Mesothelial cell of epicardium (in vitro differentiated cells): Measurements from ENCODE around the gene CIAPIN1. TPM values are rescaled to one million over a fixed set of nuclear protein-coding genes. Genes with fewer than 3 reads are reported as not detected.

Source experiments
- DNase-seq, 2 experiments: peaks; one replicate each; pipeline ENCODE4 v3.0.0; 2021; ENCODE audit warnings: low spot score in 2 of 2; ENCODE audit not compliant: unreplicated experiment in 2 of 2
- H3K27ac Mint-ChIP-seq: 2 replicates; pipeline ENCODE4 v1.8.0; 2021; ENCODE audit warnings: mixed read lengths
- H3K27me3 Mint-ChIP-seq: 2 replicates; pipeline ENCODE4 v1.8.0; 2021; ENCODE audit warnings: low read depth, mixed read lengths
- H3K36me3 Mint-ChIP-seq: 2 replicates; pipeline ENCODE4 v1.8.0; 2021; ENCODE audit warnings: mixed read lengths
- H3K4me1 Mint-ChIP-seq: 2 replicates; pipeline ENCODE4 v1.8.0; 2021; ENCODE audit warnings: mixed read lengths
- H3K4me3 Mint-ChIP-seq: 2 replicates; pipeline ENCODE4 v1.8.0; 2021; ENCODE audit warnings: mild to moderate bottlenecking, moderate library complexity, mixed read lengths
- H3K9me3 Mint-ChIP-seq: 2 replicates; pipeline ENCODE4 v1.8.0; 2021; ENCODE audit warnings: mixed read lengths
- CTCF ChIP-seq: fragments of 200-600 bp; sonication (generic); IDR thresholded peaks from one replicate; pipeline ENCODE4 v1.5.0; 2021; ENCODE audit warnings: antibody characterized with exemption; ENCODE audit not compliant: unreplicated experiment
- total RNA-seq: library from RNA; stranded (reverse); gene quantifications from 3 replicates; pipeline ENCODE4 v1.2.1, GENCODE V29; 2021

CIAPIN1 gene
- total RNA-seq, 1 donor from 2014 or later, result 62.9 TPM

DNA sequence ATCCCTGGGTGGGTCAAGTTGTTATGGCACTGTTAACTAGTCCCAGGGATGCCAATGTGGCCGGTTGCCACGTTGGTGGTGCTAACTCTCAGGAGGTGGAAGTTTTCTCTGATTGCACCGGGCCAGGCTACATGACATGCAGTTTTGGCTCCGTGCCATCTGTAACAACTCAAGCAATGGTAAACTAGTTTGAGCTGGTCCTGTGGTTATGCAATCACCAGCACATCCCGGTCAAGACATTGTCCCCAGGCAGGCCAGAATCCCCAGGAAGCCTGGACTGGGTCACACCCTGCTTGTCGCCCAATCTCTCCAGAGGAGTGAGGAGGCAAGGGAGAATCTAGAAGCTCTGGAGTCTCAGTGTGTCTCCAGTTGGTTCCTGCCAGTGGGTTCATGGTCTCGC lies 52.7 kb downstream of the CIAPIN1 start:
- DNase-seq, result no peak
- Mint-ChIP-seq H3K27me3 (peaks cover 20% of the 10 kb centered on the region), H3K36me3 (no peaks in the 10 kb centered on the region), H3K9me3 (peaks cover 3% of the 10 kb centered on the region), H3K27ac (no peak overlapping the region), H3K4me1 (peaks cover 2% of the 10 kb centered on the region), H3K4me3 (no peak overlapping the region)
- no peak for TF ChIP-seq CTCF

GRCh38 chr16:57392694-57393093 lies 54.5 kb downstream of the CIAPIN1 start:
- peaks cover 18% of the 10 kb centered on the region for H3K27me3 Mint-ChIP-seq
- H3K36me3 Mint-ChIP-seq, result no peaks in the 10 kb centered on the region

DNA sequence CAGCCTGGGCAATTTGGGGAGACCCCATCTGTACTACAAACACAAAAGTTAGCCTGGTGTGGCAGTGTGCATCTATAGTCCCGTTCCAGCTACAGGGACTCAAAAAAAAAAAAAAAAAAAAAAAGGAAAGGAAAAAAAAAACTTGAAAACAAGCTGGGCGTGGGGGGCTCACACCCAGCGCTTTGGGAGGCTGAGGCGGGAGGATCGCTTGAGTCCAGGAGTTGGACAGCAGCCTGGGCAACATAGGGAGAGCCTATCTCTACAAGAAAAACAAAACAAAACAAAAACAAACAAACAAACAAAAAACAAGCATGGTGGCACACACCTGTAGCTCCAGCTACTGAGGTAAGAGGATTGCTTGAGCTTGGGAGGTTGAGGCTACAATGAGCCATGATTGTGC lies 55.5 kb downstream of the CIAPIN1 start:
- Mint-ChIP-seq H3K27ac (no peak overlapping the region), H3K9me3 (peaks cover 3% of the 10 kb centered on the region), H3K36me3 (no peaks in the 10 kb centered on the region), H3K4me3 (no peak overlapping the region), H3K4me1 (peaks cover 8% of the 10 kb centered on the region), H3K27me3 (peaks cover 12% of the 10 kb centered on the region)
- no peak for DNase-seq
- TF ChIP-seq CTCF, result no peak

More at GRCh38 chr16:57392694-57393093, 54.5 kb downstream of the CIAPIN1 start:
- TF ChIP-seq CTCF, result no peak
- DNase-seq, result no peak
- H3K9me3 Mint-ChIP-seq, result peaks cover 3% of the 10 kb centered on the region
- no peak overlapping the region for H3K4me3 Mint-ChIP-seq
- H3K4me1 Mint-ChIP-seq, result peaks cover 8% of the 10 kb centered on the region
- no peak overlapping the region for H3K27ac Mint-ChIP-seq

- Mint-ChIP-seq H3K36me3 (no peaks in the 10 kb centered on the region), H3K4me1 (peaks cover 12% of the 10 kb centered on the region), H3K4me3 (no peak overlapping the region), H3K27ac (no peak overlapping the region), H3K27me3 (peaks cover 8% of the 10 kb centered on the region), H3K9me3 (peaks cover 3% of the 10 kb centered on the region)
- no peak for DNase-seq
- no peak for TF ChIP-seq CTCF
Observed at GRCh38 chr16:57391300-57391699, 55.9 kb downstream of the CIAPIN1 start.

DNA sequence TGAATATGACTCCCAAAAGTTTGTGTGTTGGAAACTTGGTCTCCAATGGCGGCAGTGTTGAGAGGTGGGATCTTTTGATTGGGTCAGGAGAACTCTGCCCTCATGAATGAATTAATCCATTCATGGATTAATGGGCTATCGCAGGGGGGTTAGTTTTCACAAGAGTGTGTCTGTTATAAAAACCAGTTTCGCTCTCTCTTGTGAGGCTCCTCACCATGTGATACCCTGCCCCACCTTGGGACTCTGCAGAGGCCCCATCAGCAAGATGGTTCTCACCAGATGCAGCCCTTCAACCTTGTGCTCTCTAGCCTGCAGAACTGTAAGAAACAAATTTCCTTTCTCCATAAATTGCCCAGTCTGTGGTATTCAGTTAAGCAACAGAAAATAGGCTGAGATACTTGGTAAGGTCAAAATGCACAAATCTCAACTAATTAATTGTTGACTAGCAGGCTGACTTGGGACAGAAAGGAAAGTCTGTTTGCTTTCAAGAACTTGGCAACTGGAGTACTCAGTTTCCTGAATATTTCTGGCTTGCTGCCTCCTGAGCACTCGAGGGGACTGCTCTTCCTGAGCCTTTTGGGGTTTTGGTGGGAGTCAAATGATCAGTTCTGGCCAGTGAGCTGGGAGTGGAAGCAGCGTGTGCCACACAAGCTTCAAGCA lies 56.4 kb downstream of the CIAPIN1 start:
- Mint-ChIP-seq H3K27ac (no peak overlapping the region), H3K4me3 (no peak overlapping the region), H3K27me3 (peaks cover 7% of the 10 kb centered on the region), H3K4me1 (peaks cover 12% of the 10 kb centered on the region), H3K9me3 (peaks cover 3% of the 10 kb centered on the region), H3K36me3 (no peaks in the 10 kb centered on the region)
- no peak for DNase-seq
- no peak for TF ChIP-seq CTCF
